IPS DF 6.9 (cell line): Measurements from ENCODE around the gene CYP4F22.
A peak's percentile ranks its signal among the peaks of the same experiment; 100 is the strongest.

ENCODE experiments used
- DNase-seq: peaks from one replicate; pipeline ENCODE4 v3.0.0-alpha.2; 2013; ENCODE audit warnings: low read depth, low spot score
- H3K27ac ChIP-seq: one replicate; pipeline ENCODE4 v1.5.1; 2013; ENCODE audit warnings: low read length, control low read depth
- H3K27me3 ChIP-seq: 2 replicates; pipeline ENCODE4 v1.6.1; 2013; ENCODE audit warnings: mild to moderate bottlenecking, low read length; ENCODE audit not compliant: control insufficient read depth, insufficient read depth
- H3K36me3 ChIP-seq: 2 replicates; pipeline ENCODE4 v1.6.1; 2013; ENCODE audit warnings: low read length; ENCODE audit not compliant: control insufficient read depth, insufficient read depth
- H3K4me1 ChIP-seq: 2 replicates; pipeline ENCODE4 v1.6.1; 2013; ENCODE audit warnings: low read length; ENCODE audit not compliant: control insufficient read depth, insufficient read depth
- H3K4me3 ChIP-seq: 2 replicates; pipeline ENCODE4 v1.5.1; 2013; ENCODE audit warnings: mild to moderate bottlenecking, low read length
- H3K9me3 ChIP-seq: 2 replicates; pipeline ENCODE4 v1.6.1; 2013; ENCODE audit warnings: low read length, inconsistent platforms; ENCODE audit not compliant: control insufficient read depth, insufficient read depth
- WGBS: extraction: QIAGEN DNeasy Blood & Tissue Kit; methylation state at CpG from one replicate; pipeline ENCODE4 v1.1.7; 2013; ENCODE audit warnings: mixed read lengths, missing lambda C conversion rate; ENCODE audit not compliant: insufficient read length, insufficient coverage; 5-methylcytosine and 5-hydroxymethylcytosine counted together

The CYP4F22 gene

GRCh38 chr19:15508035-15508710 lies at the start of gene CYP4F22:
TSS of gene CYP4F22 (plus strand) at chr19:15508525. CDS start at chr19:15525337, 16,812 bp downstream.
- H3K4me3 ChIP-seq, result no peak within 1 kb of the TSS
- H3K4me1 ChIP-seq, result no peaks in the 10 kb centered on the region; the same call in 1 of the 2 replicates
- no peak for DNase-seq
- no peak within 1 kb of the TSS for H3K27ac ChIP-seq
- H3K36me3 ChIP-seq, result no peaks in the 10 kb centered on the region
- peaks cover 18% of the 10 kb centered on the region for H3K9me3 ChIP-seq
- no peaks in the 10 kb centered on the region for H3K27me3 ChIP-seq
- WGBS, result no CpG with 5 or more reads among the region's 52 CpGs

DNA sequence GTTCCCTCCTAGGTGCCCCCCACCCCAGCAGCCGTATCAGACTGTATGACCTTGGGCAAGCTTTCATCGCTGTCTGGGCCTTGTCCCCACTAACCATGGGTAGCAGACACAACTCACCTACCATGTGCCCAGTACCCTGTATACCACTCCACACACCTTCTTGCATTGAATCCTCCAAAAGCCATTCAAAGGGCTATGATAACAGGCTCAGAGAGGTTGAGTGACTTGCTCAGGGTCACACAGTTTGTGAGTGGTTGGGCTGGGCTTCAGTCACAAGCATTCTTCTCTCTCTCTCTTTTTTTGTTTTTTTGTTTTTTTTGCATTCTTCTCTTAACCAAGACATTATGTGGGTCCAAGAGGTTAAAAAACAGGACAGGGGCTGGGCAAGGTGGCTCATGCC lies 46.6 kb upstream of the CYP4F22 start:
- Histone ChIP-seq H3K27ac (no peak overlapping the region), H3K27me3 (peaks cover 12% of the 10 kb centered on the region), H3K4me1 (no peaks in the 10 kb centered on the region; the same call in 1 of the 2 replicates), H3K4me3 (no peak overlapping the region), H3K36me3 (no peaks in the 10 kb centered on the region), H3K9me3 (no peaks in the 10 kb centered on the region)
- no CpG with 5 or more reads among the region's 2 CpGs for WGBS
- DNase-seq, result no peak

DNA sequence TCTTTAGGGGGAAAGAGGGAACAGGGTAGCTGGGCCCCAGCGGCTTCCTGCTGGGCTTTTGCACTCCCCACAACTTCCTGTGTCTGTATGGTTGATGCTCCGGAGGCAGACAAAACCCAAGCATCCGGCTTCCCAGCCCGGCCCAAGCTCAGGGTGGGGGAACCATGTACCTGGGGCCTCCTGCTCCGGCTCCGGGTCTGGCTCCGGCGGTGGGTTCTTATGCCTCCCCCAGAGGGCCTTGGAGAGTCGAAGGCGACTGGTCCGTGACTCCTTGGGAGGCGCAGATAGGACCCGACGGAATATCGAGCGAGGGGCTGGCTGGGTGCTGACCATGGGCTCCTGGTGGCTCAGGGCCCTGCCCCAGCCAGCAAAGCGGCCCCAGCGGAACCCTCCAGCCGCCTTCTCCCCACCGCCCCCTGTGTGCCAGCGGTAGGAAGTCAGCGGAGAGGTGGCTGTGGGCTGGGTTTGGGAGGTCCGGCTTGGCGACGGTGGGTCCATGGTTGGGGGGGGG lies 44.4 kb upstream of the CYP4F22 start:
- H3K36me3 ChIP-seq, result no peaks in the 10 kb centered on the region
- H3K4me3 ChIP-seq, result no peak overlapping the region
- H3K27me3 ChIP-seq, result peaks cover 4% of the 10 kb centered on the region
- no peak overlapping the region for H3K27ac ChIP-seq
- no peaks in the 10 kb centered on the region for H3K4me1 ChIP-seq
- WGBS, result no CpG with 5 or more reads among the region's 25 CpGs
- DNase-seq, result no peak
- no peaks in the 10 kb centered on the region for H3K9me3 ChIP-seq

- no CpG with 5 or more reads among the region's 17 CpGs for WGBS
- no peak for DNase-seq
These were observed 43.6 kb upstream of the CYP4F22 start, which contains the start of gene RASAL3 for GRCh38 chr19:15464394-15465385. TSS of gene RASAL3 (minus strand) at chr19:15464544. CDS start at chr19:15464358, 186 bp downstream.

DNA sequence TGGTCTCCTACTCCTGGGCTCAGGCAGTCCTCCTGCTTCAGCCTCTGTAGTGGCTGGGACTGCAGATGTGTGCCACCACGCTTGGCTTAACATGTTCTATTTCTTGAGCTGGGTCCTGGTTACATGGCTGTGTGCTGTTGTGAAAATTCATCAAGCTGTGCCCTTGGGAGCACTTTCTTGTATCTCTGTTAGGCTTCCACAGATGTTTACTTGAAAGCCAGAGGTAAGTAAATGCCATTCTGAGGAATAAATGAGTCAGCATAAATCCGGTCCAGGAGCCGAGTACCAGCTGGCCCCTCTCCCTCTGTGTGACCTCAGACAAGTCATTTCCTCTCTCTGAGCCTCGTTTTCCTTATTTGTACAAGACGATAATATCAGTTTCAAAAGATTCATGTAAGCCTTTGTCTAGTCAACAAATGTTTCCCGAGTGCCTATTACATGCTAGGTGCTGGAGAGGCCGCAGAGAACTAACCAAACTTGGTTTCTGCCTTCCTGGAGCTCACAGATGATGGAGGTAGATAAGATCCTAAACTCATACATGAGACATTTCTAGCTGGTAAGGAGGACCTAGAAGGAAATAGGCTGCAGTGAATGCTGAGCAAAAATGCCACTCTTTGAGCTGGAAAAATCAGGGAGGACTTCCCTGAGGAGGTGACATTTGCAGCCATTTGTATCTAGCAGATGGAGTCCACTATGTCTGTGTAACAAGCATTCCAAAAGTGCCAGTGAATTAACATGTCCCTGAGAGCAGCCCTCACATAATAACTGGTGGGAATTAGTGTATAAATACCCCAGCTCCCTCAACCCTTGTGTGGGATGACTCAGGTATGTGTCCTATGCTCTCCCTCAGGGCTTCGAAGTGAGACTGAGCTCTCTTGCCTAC lies 41.2 kb upstream of the CYP4F22 start:
- H3K27me3 ChIP-seq, result peaks cover 8% of the 10 kb centered on the region
- H3K4me3 ChIP-seq, result no peak overlapping the region
- DNase-seq, result no peak
- H3K36me3 ChIP-seq, result no peaks in the 10 kb centered on the region
- H3K9me3 ChIP-seq, result 0 out of 2 replicates have a peak, but pooled peaks cover 2% of the 10 kb centered on the region
- no CpG with 5 or more reads among the region's 8 CpGs for WGBS
- H3K27ac ChIP-seq, result no peak overlapping the region
- H3K4me1 ChIP-seq, result no peaks in the 10 kb centered on the region

More at GRCh38 chr19:15464394-15465385, 43.6 kb upstream of the CYP4F22 start, which contains the start of gene RASAL3:
- Histone ChIP-seq H3K4me3 (no peak within 1 kb of the TSS), H3K27me3 (peaks cover 8% of the 10 kb centered on the region), H3K4me1 (no peaks in the 10 kb centered on the region), H3K9me3 (no peaks in the 10 kb centered on the region), H3K36me3 (no peaks in the 10 kb centered on the region), H3K27ac (no peak within 1 kb of the TSS)

DNA sequence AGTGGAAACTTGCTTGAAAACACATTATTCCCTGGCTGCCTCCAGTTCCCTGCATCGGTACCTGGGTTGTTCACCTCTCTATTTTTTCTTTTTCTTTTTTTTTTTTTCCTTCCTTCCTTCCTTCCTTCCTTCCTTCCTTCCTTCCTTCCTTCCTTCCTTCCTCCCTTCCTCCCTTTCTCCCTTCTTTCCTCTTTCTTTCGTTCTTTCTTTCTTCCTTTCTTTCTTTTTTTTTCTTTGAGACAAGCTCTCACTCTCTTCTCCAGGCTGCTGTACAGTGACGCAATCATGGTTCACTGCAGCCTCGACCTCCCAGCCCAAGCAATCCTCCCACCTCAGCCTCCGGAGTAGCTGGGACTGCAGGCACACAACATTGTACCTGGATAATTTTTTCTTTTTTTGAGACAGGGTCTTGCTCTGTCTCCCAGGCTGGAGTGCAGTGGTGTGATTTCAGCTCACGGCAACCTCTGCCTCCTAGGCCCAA lies 40.6 kb upstream of the CYP4F22 start:
- WGBS, result no CpG with 5 or more reads among the region's 6 CpGs

DNA sequence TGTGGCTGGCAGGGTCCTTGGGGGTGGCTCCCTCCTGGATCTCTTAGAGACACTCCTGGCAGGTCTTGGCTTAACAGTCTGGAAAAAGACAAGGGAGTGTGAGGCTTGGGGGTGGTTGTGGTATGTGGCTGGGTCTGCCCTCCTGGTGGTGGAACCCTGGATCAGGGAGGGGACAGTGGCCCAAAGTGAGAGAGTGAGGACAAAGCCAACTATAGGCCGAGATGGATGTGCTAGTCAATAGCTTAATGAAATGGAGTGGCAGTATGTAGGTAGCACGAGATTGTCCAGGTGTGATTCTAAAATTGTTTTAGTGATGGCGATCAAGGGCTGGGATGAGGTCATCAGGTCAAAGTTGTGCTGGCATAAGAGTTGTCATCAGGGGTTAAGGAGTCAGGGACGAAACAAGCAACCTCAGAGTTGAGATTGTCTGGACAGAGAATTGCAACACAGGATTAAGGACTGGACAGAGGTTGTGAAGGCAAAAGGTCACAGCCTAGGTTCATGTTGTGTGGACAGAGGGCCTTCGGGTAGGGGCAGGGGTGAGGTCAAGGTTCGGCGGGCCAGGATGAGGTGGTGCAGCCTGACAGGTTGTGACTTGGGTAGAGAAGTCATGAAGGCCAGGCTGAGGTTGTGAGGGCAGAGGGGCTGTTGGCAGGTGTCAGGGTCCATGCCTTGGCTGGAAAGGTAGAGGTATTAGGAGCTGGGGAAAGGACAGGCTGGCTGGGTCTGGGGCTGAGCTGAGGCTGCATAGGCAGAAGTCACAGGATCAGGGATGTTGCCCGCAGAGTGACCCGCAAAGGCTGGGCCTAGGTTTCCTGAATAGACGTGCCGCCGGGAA lies 39.4 kb upstream of the CYP4F22 start:
- DNase-seq, result no peak
- 0 out of 2 replicates have a peak, but pooled peaks cover 2% of the 10 kb centered on the region for H3K9me3 ChIP-seq
- H3K27me3 ChIP-seq, result peaks cover 8% of the 10 kb centered on the region
- H3K4me1 ChIP-seq, result no peaks in the 10 kb centered on the region
- WGBS, result no CpG with 5 or more reads among the region's 12 CpGs
- H3K36me3 ChIP-seq, result no peaks in the 10 kb centered on the region
- no peak overlapping the region for H3K4me3 ChIP-seq
- H3K27ac ChIP-seq, result no peak overlapping the region

More for the DNA sequence above, 40.6 kb upstream of the CYP4F22 start:
- no peak for DNase-seq
- Histone ChIP-seq H3K36me3 (no peaks in the 10 kb centered on the region), H3K27me3 (peaks cover 8% of the 10 kb centered on the region), H3K9me3 (0 out of 2 replicates have a peak, but pooled peaks cover 2% of the 10 kb centered on the region), H3K4me1 (no peaks in the 10 kb centered on the region), H3K4me3 (no peak overlapping the region), H3K27ac (no peak overlapping the region)

GRCh38 chr19:15469513-15470297 lies 38.6 kb upstream of the CYP4F22 start:
- 0 out of 2 replicates have a peak, but pooled peaks cover 2% of the 10 kb centered on the region for H3K9me3 ChIP-seq
- DNase-seq, result no peak
- WGBS, result no CpG with 5 or more reads among the region's 65 CpGs
- no peaks in the 10 kb centered on the region for H3K36me3 ChIP-seq
- H3K27me3 ChIP-seq, result peaks cover 8% of the 10 kb centered on the region
- no peak overlapping the region for H3K27ac ChIP-seq
- H3K4me1 ChIP-seq, result no peaks in the 10 kb centered on the region
- H3K4me3 ChIP-seq, result peak overlapping the region; percentile 12; the same call in 1 of the 2 replicates
